GOT3 (cell line): ENCODE results near the gene EIF5AL1.
"Not testable (repeated sequence)": the region's sequence is repeated elsewhere in the genome, so short reads cannot be mapped to it uniquely, and the experiment has no call there.

Experiments used
- DNase-seq: peaks from one replicate; lab custom pipeline; 2025; ENCODE audit warnings: mixed read lengths; lab: John Stamatoyannopoulos, UW

The EIF5AL1 gene

GRCh38 chr10:79511891-79512583 is at the start of gene EIF5AL1:
TSS of gene EIF5AL1 (plus strand) at chr10:79512533. CDS start at chr10:79512650, 117 bp downstream.
- not testable (repeated sequence) for DNase-seq

GRCh38 chr10:79463578-79464496 is 48.5 kb upstream of the EIF5AL1 start:
- DNase-seq, result no peak

- no peak for DNase-seq
Measured at GRCh38 chr10:79465341-79465740, 47.0 kb upstream of the EIF5AL1 start.

GRCh38 chr10:79468015-79468560 is 44.2 kb upstream of the EIF5AL1 start:
- no peak for DNase-seq

GRCh38 chr10:79468841-79469585 is 43.3 kb upstream of the EIF5AL1 start:
- DNase-seq, result no peak

GRCh38 chr10:79470096-79470495 is 42.2 kb upstream of the EIF5AL1 start:
- DNase-seq, result no peak

- no peak for DNase-seq
Measured at GRCh38 chr10:79471776-79472175, 40.6 kb upstream of the EIF5AL1 start.

GRCh38 chr10:79472449-79472848 is 39.9 kb upstream of the EIF5AL1 start:
- DNase-seq, result no peak

- no peak for DNase-seq
Measured at GRCh38 chr10:79472951-79473350, 39.4 kb upstream of the EIF5AL1 start.

GRCh38 chr10:79473496-79474095 is 38.7 kb upstream of the EIF5AL1 start:
- no peak for DNase-seq

GRCh38 chr10:79475119-79475653 is 37.1 kb upstream of the EIF5AL1 start:
- no peak for DNase-seq

- no peak for DNase-seq
Measured at GRCh38 chr10:79475877-79476276, 36.5 kb upstream of the EIF5AL1 start.

- no peak for DNase-seq
Measured at GRCh38 chr10:79476645-79477044, 35.7 kb upstream of the EIF5AL1 start.

GRCh38 chr10:79477456-79477855 is 34.9 kb upstream of the EIF5AL1 start:
- no peak for DNase-seq

GRCh38 chr10:79479283-79479909 is 32.9 kb upstream of the EIF5AL1 start:
- DNase-seq, result no peak

GRCh38 chr10:79482304-79482703 is 30.0 kb upstream of the EIF5AL1 start:
- no peak for DNase-seq

- no peak for DNase-seq
Measured at GRCh38 chr10:79482741-79483140, 29.6 kb upstream of the EIF5AL1 start.

- no peak for DNase-seq
Measured at GRCh38 chr10:79483299-79483698, 29.0 kb upstream of the EIF5AL1 start.

GRCh38 chr10:79483948-79484347 is 28.4 kb upstream of the EIF5AL1 start:
- no peak for DNase-seq

GRCh38 chr10:79484476-79484875 is 27.9 kb upstream of the EIF5AL1 start:
- no peak for DNase-seq
